PFSK-1 (cell line): ENCODE results near the gene DNAJB2.

Experiments
- POLR2AphosphoS5 ChIP-seq: IDR thresholded peaks from 2 replicates; pipeline ENCODE4 v1.6.1; 2012; ENCODE audit warnings: low read depth, mild to moderate bottlenecking, control low read depth, low read length, moderate library complexity
- TAF1 ChIP-seq: IDR thresholded peaks from 2 replicates; pipeline ENCODE4 v1.6.1; 2012; ENCODE audit warnings: low read length, control low read depth, borderline replicate concordance; ENCODE audit not compliant: insufficient read depth
- TF ChIP-seq, protein P1 (sequence below), 2 experiments: IDR thresholded peaks; 2 replicates each; pipeline versions ENCODE4 v1.6.1 to v1.8.0; 2011 to 2012; ENCODE audit warnings: low read depth in 2 of 2, low read length in 2 of 2, control low read depth in 1 of 2, inconsistent platforms in 1 of 2, mild to moderate bottlenecking in 1 of 2, moderate library complexity in 1 of 2; ENCODE audit not compliant: insufficient read depth in 1 of 2

DNA sequence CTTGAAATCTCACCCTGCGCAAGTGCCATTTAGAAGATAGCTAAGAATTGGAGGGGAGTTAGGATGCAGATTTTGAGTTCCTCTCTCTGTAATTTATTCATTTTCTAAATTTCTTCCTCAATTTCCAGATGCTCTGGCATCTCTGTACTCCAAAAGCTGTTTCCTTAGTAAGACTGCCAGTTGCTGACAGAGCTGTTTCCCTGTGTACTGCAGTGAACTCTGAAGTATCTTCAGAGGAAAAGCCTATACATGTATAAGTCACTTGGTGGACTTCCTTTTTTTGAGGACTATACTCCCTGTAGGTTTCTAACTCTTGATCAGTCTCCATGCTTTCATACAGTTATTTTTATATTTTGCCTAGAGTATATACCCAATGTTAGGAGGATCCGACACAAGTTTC is 54.9 kb downstream of the DNAJB2 start:
- TF ChIP-seq TAF1 (no peak), POLR2AphosphoS5 (no peak)
- TF ChIP-seq, protein P1, sequence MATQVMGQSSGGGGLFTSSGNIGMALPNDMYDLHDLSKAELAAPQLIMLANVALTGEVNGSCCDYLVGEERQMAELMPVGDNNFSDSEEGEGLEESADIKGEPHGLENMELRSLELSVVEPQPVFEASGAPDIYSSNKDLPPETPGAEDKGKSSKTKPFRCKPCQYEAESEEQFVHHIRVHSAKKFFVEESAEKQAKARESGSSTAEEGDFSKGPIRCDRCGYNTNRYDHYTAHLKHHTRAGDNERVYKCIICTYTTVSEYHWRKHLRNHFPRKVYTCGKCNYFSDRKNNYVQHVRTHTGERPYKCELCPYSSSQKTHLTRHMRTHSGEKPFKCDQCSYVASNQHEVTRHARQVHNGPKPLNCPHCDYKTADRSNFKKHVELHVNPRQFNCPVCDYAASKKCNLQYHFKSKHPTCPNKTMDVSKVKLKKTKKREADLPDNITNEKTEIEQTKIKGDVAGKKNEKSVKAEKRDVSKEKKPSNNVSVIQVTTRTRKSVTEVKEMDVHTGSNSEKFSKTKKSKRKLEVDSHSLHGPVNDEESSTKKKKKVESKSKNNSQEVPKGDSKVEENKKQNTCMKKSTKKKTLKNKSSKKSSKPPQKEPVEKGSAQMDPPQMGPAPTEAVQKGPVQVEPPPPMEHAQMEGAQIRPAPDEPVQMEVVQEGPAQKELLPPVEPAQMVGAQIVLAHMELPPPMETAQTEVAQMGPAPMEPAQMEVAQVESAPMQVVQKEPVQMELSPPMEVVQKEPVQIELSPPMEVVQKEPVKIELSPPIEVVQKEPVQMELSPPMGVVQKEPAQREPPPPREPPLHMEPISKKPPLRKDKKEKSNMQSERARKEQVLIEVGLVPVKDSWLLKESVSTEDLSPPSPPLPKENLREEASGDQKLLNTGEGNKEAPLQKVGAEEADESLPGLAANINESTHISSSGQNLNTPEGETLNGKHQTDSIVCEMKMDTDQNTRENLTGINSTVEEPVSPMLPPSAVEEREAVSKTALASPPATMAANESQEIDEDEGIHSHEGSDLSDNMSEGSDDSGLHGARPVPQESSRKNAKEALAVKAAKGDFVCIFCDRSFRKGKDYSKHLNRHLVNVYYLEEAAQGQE (IDR thresholded peaks at IDR 0.05; ENCODE audit: insufficient read depth in 1 of 2, low read depth in 2 of 2, low read length in 2 of 2) = no peak
